GM12865 (cell line): Measurements from ENCODE around the gene SYNGR3.

Source experiments
- DNase-seq: peaks from one replicate; pipeline ENCODE4 v3.0.0; 2010; ENCODE audit warnings: low read depth
- H3K4me3 ChIP-seq: 2 replicates; pipeline ENCODE4 v1.5.1; 2011; ENCODE audit warnings: mild to moderate bottlenecking, low read depth, low read length, control low read depth
- TF ChIP-seq, protein P1 (sequence below): IDR thresholded peaks from 2 replicates; pipeline ENCODE4 v1.5.1; 2011; ENCODE audit warnings: low read length, control low read depth, low read depth, inconsistent platforms; ENCODE audit not compliant: insufficient read depth; ENCODE audit errors: missing control alignments

Gene SYNGR3

DNA sequence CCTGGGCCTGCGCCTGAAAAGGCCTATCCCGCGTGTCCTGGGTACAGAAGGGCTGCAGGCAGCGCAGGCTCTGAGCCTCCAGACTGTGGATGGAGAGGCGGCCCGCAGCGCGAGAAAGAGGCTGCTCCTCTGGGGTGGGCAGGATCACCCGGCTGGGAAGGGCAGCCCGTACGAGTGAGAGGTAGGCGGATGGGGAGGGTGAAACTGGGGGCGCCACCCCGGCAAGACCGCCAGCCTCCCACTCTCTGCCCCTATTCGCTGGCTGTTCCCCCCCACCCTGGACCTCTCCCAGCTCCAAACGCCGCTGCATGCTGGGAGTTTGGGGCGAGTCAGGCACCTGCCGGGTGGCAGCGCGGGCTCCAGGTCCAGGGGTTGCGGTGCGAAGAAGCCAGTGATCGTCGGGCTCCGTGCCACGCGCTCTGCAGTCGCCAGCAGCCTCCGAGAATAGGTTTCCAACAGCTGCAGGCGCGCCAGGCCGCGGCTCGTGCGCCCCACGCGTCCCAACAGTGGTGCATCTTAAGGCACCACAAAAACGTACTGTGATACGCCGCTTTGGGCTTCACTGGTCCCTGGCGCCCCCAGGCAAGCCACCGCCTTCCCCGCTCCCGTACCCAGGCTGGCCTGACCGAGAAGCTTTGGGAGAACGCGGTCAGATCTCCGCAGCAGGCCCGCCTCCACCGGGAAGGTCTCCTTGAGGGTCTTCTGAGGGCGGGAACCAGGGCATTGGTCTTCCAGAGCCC lies 9.6 kb upstream of the SYNGR3 start:
- DNase-seq, result no peak
- TF ChIP-seq, protein P1, sequence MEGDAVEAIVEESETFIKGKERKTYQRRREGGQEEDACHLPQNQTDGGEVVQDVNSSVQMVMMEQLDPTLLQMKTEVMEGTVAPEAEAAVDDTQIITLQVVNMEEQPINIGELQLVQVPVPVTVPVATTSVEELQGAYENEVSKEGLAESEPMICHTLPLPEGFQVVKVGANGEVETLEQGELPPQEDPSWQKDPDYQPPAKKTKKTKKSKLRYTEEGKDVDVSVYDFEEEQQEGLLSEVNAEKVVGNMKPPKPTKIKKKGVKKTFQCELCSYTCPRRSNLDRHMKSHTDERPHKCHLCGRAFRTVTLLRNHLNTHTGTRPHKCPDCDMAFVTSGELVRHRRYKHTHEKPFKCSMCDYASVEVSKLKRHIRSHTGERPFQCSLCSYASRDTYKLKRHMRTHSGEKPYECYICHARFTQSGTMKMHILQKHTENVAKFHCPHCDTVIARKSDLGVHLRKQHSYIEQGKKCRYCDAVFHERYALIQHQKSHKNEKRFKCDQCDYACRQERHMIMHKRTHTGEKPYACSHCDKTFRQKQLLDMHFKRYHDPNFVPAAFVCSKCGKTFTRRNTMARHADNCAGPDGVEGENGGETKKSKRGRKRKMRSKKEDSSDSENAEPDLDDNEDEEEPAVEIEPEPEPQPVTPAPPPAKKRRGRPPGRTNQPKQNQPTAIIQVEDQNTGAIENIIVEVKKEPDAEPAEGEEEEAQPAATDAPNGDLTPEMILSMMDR, result no peak

DNA sequence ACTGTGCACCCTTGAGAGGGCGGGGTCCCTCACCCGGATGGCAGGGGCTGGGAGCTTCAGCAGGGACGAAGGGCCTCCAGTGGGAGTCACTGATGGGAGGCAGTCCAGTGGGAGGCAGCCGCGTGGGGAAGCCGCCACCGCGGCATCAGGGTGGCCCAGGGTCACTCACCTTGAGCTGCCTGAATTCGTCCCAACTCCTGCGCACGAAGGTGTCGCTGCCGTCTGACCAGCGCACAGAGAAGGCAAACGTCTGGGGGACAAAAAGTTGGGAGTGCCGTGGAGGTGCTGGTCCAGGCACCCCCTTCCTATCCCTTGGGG lies 9.0 kb upstream of the SYNGR3 start:
- H3K4me3 ChIP-seq, result no peak overlapping the region
- no peak for DNase-seq
- TF ChIP-seq, protein P1, result no peak

More for the DNA sequence above, 9.6 kb upstream of the SYNGR3 start:
- no peak overlapping the region for H3K4me3 ChIP-seq

DNA sequence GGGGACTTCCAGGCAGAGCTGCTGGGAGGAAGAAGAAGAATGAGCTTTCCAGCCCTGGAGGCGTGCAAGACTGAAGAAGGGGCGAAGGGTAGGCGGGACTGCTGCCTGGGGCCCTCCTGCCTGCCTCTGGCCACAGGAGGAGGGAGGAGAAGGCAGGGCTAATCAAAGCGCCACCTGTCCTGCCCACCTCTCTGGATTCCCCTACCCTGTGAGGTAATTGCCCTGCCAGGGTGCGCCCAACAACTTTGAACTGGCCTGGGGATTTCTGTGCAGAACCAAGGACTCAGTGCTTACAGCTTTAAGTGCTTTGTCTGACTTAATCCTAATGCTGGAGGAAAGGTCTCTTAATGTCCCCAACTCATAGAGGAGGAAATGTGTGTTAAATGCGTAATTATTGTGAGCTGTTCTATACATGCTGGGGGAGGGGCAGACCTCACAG lies 8.4 kb upstream of the SYNGR3 start, which contains the start of gene NOXO1:
TSS of gene NOXO1 (minus strand) at position 72 of the 439 bp plus-strand sequence. CDS start 290 bp downstream, outside the sequence.
- peak; percentile 55 for DNase-seq
- TF ChIP-seq, protein P1, result no peak
- no peak within 1 kb of the TSS for H3K4me3 ChIP-seq

DNA sequence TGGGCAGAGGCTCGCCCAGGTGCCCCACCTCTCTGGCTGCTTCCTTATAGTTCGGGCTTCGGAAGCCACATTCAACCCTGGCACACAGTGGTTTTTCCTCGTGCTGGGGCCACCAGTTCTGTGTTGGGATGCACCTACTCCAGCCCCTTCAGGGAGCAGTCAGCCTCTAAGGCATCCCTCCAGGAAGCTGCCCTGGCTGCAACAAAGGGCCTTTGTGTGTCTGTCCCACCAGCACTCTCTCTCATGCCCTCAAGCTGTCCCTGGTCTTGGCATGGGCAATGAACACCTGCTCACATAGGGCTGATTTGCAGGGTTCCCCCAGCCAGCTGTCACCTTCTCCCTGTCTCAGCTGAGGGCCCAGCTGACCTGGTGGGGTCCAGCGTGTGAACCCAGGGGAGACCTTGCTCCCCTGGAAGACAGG lies 7.7 kb upstream of the SYNGR3 start:
- H3K4me3 ChIP-seq, result no peak overlapping the region
- DNase-seq, result no peak
- TF ChIP-seq, protein P1, result no peak

DNA sequence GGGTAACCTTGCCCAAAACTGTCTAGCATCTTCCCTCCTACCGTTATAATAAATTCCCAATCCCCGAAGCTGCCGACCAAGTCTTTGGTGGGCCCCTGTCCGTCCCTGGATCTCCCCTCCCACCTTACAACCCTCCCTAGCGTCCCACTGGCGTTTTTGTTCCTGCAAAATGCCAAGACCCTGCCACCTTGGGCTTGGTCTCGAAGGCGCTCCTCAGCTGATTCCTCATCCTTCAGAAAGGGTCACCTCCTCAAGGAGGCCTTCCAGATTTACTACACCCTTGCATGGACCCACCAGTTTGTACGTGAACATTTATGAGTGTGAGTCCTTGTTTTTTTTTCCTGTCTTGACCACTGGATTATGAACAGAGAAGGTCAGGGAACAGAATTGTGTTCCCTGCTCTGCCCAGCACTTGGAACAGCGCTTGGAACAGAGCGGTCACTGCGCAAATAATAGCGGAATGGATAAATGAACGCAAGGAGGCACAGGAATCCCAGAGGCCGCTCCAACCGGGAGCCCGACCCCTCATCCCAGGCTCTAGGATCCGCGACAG lies 6.7 kb upstream of the SYNGR3 start:
- H3K4me3 ChIP-seq, result no peak overlapping the region; the same call in 1 of the 2 replicates
- TF ChIP-seq, protein P1, result no peak

DNA sequence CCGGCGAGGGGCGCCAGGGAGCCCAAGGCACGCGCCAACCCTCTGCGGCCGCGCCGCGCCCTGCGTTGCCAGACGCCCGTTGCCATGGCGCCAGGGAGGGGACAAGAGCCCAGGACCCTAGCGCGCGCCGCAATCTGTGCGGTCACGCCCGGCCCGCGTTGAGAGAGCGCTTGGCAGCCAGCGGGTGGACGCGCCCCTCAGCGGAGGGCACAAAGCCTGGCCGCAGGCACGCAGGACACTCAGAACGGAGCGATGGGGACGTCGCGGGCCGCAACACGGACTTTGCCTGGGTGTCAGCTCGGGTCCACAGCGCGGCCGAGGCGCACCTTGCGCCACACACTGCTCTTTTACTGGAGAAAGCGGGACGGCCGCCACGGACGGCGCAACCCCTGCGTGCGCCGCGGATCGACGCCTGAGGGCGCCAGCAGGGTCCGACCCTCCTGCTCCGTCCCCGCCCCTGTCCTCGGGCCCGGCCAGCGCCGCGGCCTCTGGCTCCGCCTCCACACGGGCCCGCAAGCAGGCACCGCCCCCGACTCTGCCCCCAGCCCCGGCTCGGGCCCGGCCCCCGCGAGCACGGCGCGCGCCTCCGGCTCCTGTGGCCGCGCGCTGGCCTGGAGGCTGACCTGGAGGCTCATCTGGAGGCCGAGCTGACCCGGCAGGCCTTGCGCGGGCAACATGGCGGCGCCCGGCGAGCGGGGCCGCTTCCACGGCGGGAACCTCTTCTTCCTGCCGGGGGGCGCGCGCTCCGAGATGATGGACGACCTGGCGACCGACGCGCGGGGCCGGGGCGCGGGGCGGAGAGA lies 6.0 kb upstream of the SYNGR3 start, which contains the start of gene GFER:
TSS of gene GFER (plus strand) at position 650 of the 803 bp plus-strand sequence. CDS start at position 676, 26 bp downstream.
- peak within 1 kb of the TSS; percentile 91 for H3K4me3 ChIP-seq
- TF ChIP-seq, protein P1, result peak; percentile 45
- peak; percentile 95 for DNase-seq

More for the DNA sequence above, 6.7 kb upstream of the SYNGR3 start:
- DNase-seq, result no peak
